Mesendoderm (in vitro differentiated cells): ENCODE results near the gene SPON1.

Source experiments
- DNase-seq: peaks from one replicate; pipeline ENCODE4 v3.0.0; 2013
- H2AK5ac ChIP-seq: 2 replicates; pipeline ENCODE4 v1.6.1; 2013; ENCODE audit warnings: low read length, inconsistent platforms
- H2BK120ac ChIP-seq: 2 replicates; pipeline ENCODE4 v1.6.1; 2013; ENCODE audit warnings: low read depth, mild to moderate bottlenecking, low read length, moderate library complexity, mixed read lengths
- H2BK15ac ChIP-seq: replicated peaks from 2 replicates; pipeline ENCODE4 v1.6.1; 2013; ENCODE audit warnings: low read depth, mild to moderate bottlenecking, moderate library complexity
- H2BK5ac ChIP-seq: 2 replicates; pipeline ENCODE4 v1.6.1; 2013; ENCODE audit warnings: low read length, inconsistent platforms
- H3K18ac ChIP-seq: 2 replicates; pipeline ENCODE4 v1.6.1; 2013; ENCODE audit warnings: mild to moderate bottlenecking, low read length, mixed read lengths
- H3K23ac ChIP-seq: one replicate; pipeline ENCODE4 v1.6.1; 2013; ENCODE audit warnings: low read length
- H3K27ac ChIP-seq: 2 replicates; pipeline ENCODE4 v1.5.1; 2013; ENCODE audit warnings: low read depth, mild to moderate bottlenecking, inconsistent platforms, low read length, moderate library complexity
- H3K27me3 ChIP-seq: 2 replicates; pipeline ENCODE4 v1.6.1; 2013; ENCODE audit warnings: low read length, control low read depth, mild to moderate bottlenecking, inconsistent platforms; ENCODE audit not compliant: insufficient read depth, poor library complexity
- H3K36me3 ChIP-seq: 2 replicates; pipeline ENCODE4 v1.6.1; 2013; ENCODE audit warnings: low read length, inconsistent platforms; ENCODE audit not compliant: control insufficient read depth, insufficient read depth
- H3K4ac ChIP-seq: one replicate; pipeline ENCODE4 v1.6.1; 2013; ENCODE audit warnings: low read depth, mild to moderate bottlenecking, low read length, moderate library complexity
- H3K4me1 ChIP-seq: 2 replicates; pipeline ENCODE4 v1.6.1; 2013; ENCODE audit warnings: low read depth, low read length, inconsistent platforms; ENCODE audit not compliant: control insufficient read depth
- H3K4me2 ChIP-seq: 2 replicates; pipeline ENCODE4 v1.6.1; 2013; ENCODE audit warnings: low read length
- H3K4me3 ChIP-seq: 2 replicates; pipeline ENCODE4 v1.5.1; 2013; ENCODE audit warnings: mild to moderate bottlenecking, low read length
- H3K56ac ChIP-seq: one replicate; pipeline ENCODE4 v1.6.1; 2013; ENCODE audit warnings: low read length
- H3K79me1 ChIP-seq: 2 replicates; pipeline ENCODE4 v1.6.1; 2013; ENCODE audit warnings: low read length, inconsistent platforms
- H3K79me2 ChIP-seq: 2 replicates; pipeline ENCODE4 v1.6.1; 2013; ENCODE audit warnings: mild to moderate bottlenecking, low read length; ENCODE audit not compliant: control insufficient read depth, insufficient read depth
- H3K9ac ChIP-seq: 2 replicates; pipeline ENCODE4 v1.6.1; 2013; ENCODE audit warnings: low read length, inconsistent platforms
- H4K5ac ChIP-seq: one replicate; pipeline ENCODE4 v1.6.1; 2013; ENCODE audit warnings: low read length
- H4K8ac ChIP-seq: one replicate; pipeline ENCODE4 v1.6.1; 2013; ENCODE audit warnings: low read depth, mild to moderate bottlenecking, control low read depth, low read length, moderate library complexity
- WGBS: extraction: QIAGEN DNeasy Blood & Tissue Kit; methylation state at CpG from one replicate; pipeline ENCODE4 v1.1.7; 2013; ENCODE audit warnings: low lambda C conversion rate, missing lambda C conversion rate; ENCODE audit not compliant: insufficient coverage; ENCODE audit errors: extremely low coverage; 5-methylcytosine and 5-hydroxymethylcytosine counted together

The SPON1 gene

DNA sequence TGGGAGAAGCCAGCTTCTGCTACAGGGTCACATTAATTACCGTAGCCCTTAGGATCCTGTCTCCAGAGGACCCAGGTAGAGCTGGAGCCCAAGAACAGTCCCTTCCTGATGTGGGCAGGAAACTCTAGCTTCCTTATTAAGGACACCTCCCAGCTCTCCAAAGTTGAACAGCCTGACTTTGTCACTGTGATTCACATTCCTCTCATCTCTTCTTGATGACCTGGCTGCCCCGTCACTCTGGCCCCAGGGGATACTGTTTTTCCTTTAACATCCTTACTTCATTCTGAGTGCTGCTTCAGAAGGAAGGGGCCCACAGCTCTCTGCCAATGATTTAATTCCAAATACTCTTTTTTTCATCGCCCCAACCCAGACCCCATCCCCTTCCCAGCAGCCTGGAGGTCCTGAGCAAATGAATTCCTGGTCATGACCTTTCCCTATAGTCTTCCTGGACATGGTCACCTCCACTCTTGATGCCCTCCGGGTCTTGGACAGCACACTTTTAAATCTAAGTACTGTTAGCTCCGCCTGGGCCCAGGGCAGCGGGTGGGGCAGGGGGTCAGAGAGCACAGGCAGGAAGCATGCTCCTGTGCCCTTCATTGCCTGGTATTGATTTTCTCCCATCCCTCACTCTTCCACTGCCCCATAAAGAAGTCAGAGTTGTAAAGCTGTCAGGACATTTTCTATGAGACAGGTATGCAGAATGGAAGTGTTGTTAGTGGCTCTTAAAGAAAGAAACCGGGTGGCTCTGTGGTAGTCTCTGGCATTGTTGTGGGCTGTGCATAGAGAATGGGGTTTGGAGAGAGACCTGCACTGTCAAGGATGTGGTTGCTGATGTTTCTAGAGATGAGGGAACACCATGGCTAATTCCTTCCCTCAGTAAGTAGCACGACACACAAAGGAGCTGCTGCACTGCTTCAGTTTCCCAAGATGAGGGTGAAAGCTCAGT is 22.3 kb upstream of the SPON1 start:
- Histone ChIP-seq H3K23ac (no peak overlapping the region), H2BK5ac (no peak overlapping the region), H4K8ac (no peak overlapping the region), H2BK120ac (no peak overlapping the region), H3K9ac (no peak overlapping the region), H4K5ac (no peak overlapping the region), H3K4me2 (no peak overlapping the region), H3K79me2 (no peaks in the 10 kb centered on the region), H2BK15ac (no peak overlapping the region), H3K27ac (no peak overlapping the region), H3K36me3 (no peaks in the 10 kb centered on the region), H3K56ac (no peak overlapping the region), H3K18ac (no peak overlapping the region), H2AK5ac (no peak overlapping the region), H3K79me1 (no peaks in the 10 kb centered on the region), H3K27me3 (no peaks in the 10 kb centered on the region), H3K4me3 (no peak overlapping the region), H3K4ac (no peak overlapping the region), H3K4me1 (no peaks in the 10 kb centered on the region)
- DNase-seq, result peak; percentile 90
- no CpG with 5 or more reads among the region's 8 CpGs for WGBS

DNA sequence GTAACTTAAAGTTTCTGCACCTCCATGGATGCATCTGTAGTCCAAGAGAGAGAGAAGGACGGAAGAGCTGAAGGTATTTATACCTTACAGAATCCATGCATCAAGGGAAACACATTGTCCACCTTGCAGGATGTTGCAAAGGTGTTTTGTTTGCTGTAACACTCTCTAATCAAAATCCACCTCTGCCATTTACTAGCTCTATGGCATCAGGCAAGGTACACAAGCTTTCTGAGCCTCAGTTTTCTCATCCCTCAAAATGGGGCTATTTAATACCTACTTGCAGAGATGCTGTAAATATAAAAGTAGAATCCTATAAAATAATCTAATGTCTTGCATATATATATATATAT is 21.6 kb upstream of the SPON1 start:
- Histone ChIP-seq H3K79me2 (no peaks in the 10 kb centered on the region), H3K4me1 (no peaks in the 10 kb centered on the region), H3K79me1 (no peaks in the 10 kb centered on the region), H3K9ac (no peak overlapping the region), H3K27me3 (no peaks in the 10 kb centered on the region), H3K36me3 (no peaks in the 10 kb centered on the region), H3K23ac (no peak overlapping the region), H4K5ac (no peak overlapping the region), H4K8ac (no peak overlapping the region), H2BK120ac (no peak overlapping the region), H3K4ac (no peak overlapping the region), H3K4me3 (no peak overlapping the region), H3K4me2 (no peak overlapping the region), H3K18ac (no peak overlapping the region), H3K27ac (no peak overlapping the region), H2AK5ac (no peak overlapping the region), H3K56ac (no peak overlapping the region), H2BK15ac (no peak overlapping the region), H2BK5ac (no peak overlapping the region)
- DNase-seq, result no peak
- WGBS, result no CpG with 5 or more reads among the region's 1 CpG

DNA sequence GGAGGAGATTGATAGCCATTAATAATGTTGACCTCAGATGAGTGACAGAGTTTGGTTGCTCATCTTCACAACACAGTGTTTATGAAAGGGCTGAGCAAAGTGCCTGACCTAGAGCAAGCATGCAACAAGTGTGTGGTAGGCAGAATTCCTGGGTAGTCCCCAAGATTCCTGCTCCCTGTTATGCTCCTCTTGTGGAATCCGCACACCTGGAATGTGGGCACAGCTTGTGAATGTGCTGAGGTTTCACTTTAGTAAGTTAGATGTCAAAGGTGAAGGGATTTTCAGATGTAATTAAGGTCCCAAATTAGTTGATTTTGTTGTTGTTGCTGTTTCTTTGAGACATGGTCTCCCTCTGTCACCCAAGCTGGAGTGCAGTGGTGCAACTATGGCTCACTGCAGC is 20.7 kb upstream of the SPON1 start:
- no peaks in the 10 kb centered on the region for H3K4me1 ChIP-seq
- H2AK5ac ChIP-seq, result no peak overlapping the region
- no peak overlapping the region for H3K4me3 ChIP-seq
- DNase-seq, result no peak
- H3K9ac ChIP-seq, result no peak overlapping the region
- H4K8ac ChIP-seq, result no peak overlapping the region
- no peak overlapping the region for H3K56ac ChIP-seq
- no peak overlapping the region for H2BK120ac ChIP-seq
- H3K79me1 ChIP-seq, result no peaks in the 10 kb centered on the region
- no peak overlapping the region for H3K18ac ChIP-seq
- no peaks in the 10 kb centered on the region for H3K27me3 ChIP-seq
- H3K4me2 ChIP-seq, result no peak overlapping the region
- H3K36me3 ChIP-seq, result no peaks in the 10 kb centered on the region
- no peak overlapping the region for H3K4ac ChIP-seq
- H3K23ac ChIP-seq, result no peak overlapping the region
- H3K27ac ChIP-seq, result no peak overlapping the region
- no peak overlapping the region for H4K5ac ChIP-seq
- H2BK5ac ChIP-seq, result no peak overlapping the region
- no peaks in the 10 kb centered on the region for H3K79me2 ChIP-seq
- WGBS, result no CpG with 5 or more reads among the region's 1 CpG
- H2BK15ac ChIP-seq, result no peak overlapping the region

DNA sequence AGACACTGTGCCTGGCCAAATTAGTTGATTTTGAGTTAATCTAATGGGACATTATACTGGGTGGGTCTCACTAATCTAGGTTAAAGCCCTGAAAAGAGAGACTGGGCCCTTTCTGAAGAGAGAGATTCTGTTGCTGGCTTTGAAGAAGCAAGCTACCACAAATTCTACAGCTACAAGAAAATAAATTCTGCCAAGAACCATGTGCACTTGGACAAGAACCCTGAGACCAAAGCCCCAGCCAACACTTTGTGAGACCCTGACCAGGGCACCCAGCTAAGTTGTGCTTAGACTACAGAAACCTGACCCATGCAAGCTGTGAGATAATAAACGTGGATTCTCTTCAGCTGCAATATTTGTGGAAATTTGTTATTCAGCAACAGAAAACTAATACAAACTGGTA is 20.1 kb upstream of the SPON1 start:
- no peak for DNase-seq
- no peaks in the 10 kb centered on the region for H3K4me1 ChIP-seq
- no CpG with 5 or more reads among the region's 1 CpG for WGBS
- no peak overlapping the region for H3K56ac ChIP-seq
- H3K27me3 ChIP-seq, result no peaks in the 10 kb centered on the region
- H3K4me3 ChIP-seq, result no peak overlapping the region
- H3K4ac ChIP-seq, result no peak overlapping the region
- H3K27ac ChIP-seq, result no peak overlapping the region
- H3K36me3 ChIP-seq, result no peaks in the 10 kb centered on the region
- no peak overlapping the region for H2AK5ac ChIP-seq
- H3K79me1 ChIP-seq, result no peaks in the 10 kb centered on the region
- H3K23ac ChIP-seq, result no peak overlapping the region
- no peaks in the 10 kb centered on the region for H3K79me2 ChIP-seq
- H3K4me2 ChIP-seq, result no peak overlapping the region
- no peak overlapping the region for H2BK5ac ChIP-seq
- H4K5ac ChIP-seq, result no peak overlapping the region
- no peak overlapping the region for H3K9ac ChIP-seq
- no peak overlapping the region for H2BK15ac ChIP-seq
- H3K18ac ChIP-seq, result no peak overlapping the region
- no peak overlapping the region for H4K8ac ChIP-seq
- no peak overlapping the region for H2BK120ac ChIP-seq

DNA sequence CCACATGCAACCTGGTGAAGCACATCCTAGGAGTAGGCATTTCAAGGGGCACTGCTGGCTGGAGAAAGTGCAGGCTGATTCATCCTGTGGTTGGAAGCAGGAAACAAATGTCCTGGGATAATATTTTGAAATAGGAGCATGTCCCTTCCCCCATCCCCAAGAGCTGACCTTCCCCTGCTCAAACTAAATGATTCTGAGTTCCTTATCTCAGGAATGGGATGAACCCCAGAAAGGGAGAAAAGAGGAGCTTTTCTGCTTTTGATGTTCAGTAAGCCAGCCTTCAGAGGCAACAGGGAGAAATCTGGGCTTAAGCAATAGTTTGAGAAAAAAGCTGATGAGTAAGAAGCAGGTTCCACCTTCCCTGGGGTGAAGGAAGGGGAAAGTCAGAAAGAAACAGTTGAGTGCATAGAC is 19.5 kb upstream of the SPON1 start:
- Histone ChIP-seq H3K4me3 (no peak overlapping the region), H3K56ac (no peak overlapping the region), H3K36me3 (no peaks in the 10 kb centered on the region), H3K23ac (no peak overlapping the region), H3K27me3 (no peaks in the 10 kb centered on the region), H2BK120ac (no peak overlapping the region), H3K4me1 (no peaks in the 10 kb centered on the region), H3K9ac (no peak overlapping the region), H2BK15ac (no peak overlapping the region), H3K4ac (no peak overlapping the region), H2AK5ac (no peak overlapping the region), H2BK5ac (no peak overlapping the region), H3K18ac (no peak overlapping the region), H4K5ac (no peak overlapping the region), H3K4me2 (no peak overlapping the region), H3K79me1 (no peaks in the 10 kb centered on the region), H3K79me2 (no peaks in the 10 kb centered on the region), H4K8ac (no peak overlapping the region), H3K27ac (no peak overlapping the region)
- DNase-seq, result no peak

DNA sequence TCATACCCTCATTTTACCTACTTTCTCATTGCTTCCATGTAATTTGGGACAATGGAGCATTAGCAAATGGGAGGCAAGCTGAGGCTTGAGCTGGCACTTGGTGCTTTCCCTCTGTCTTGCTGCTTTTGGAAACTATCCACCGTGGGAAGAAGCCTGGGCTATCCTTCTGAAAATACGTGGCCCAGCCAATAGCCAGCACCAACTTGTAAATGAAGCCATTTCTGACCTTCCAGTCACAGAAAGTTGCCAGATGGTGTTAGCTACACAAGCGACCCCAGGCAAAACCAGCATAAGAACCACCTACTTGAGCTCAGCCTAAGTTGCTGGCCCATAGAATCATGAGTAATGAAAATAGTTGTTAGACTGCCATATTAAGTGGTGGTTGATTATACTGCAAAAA is 18.5 kb upstream of the SPON1 start:
- Histone ChIP-seq H3K36me3 (no peaks in the 10 kb centered on the region), H3K18ac (no peak overlapping the region)
- WGBS, result no CpG with 5 or more reads among the region's 3 CpGs

More for the DNA sequence above, 18.5 kb upstream of the SPON1 start:
- Histone ChIP-seq H4K5ac (no peak overlapping the region), H3K56ac (no peak overlapping the region), H3K79me2 (no peaks in the 10 kb centered on the region), H3K4me3 (no peak overlapping the region), H3K4me2 (no peak overlapping the region), H3K27me3 (no peaks in the 10 kb centered on the region), H4K8ac (no peak overlapping the region), H2BK120ac (no peak overlapping the region), H3K79me1 (no peaks in the 10 kb centered on the region), H3K23ac (no peak overlapping the region), H2BK5ac (no peak overlapping the region), H2AK5ac (no peak overlapping the region), H3K9ac (no peak overlapping the region), H3K4ac (no peak overlapping the region), H3K27ac (no peak overlapping the region), H3K4me1 (no peaks in the 10 kb centered on the region), H2BK15ac (no peak overlapping the region)
- no peak for DNase-seq
